HepG2 (cell line): ENCODE data around the gene SLCO3A1. TPM values are rescaled to one million over a fixed set of nuclear protein-coding genes. Genes with fewer than 3 reads are reported as not detected.

Experiments used
- ATF2 ChIP-seq: sonication (generic); formaldehyde crosslinking; IDR thresholded peaks from 2 replicates; pipeline ENCODE4 v1.4.0; 2020; ENCODE audit warnings: missing genetic modification reagents
- CREBL2 ChIP-seq: sonication (generic); formaldehyde crosslinking; IDR thresholded peaks from 2 replicates; pipeline ENCODE4 v1.8.1; 2023; ENCODE audit warnings: missing genetic modification reagents, mild to moderate bottlenecking, borderline replicate concordance
- E2F2 ChIP-seq: sonication (generic); formaldehyde crosslinking; IDR thresholded peaks from 2 replicates; pipeline ENCODE4 v1.4.0; 2020; ENCODE audit warnings: missing genetic modification reagents, borderline replicate concordance
- GABPB1 ChIP-seq: IDR thresholded peaks from 2 replicates; pipeline ENCODE4 v1.6.1; 2016; ENCODE audit warnings: mild to moderate bottlenecking, missing genetic modification reagents, moderate library complexity, missing compliant biosample characterization
- GZF1 ChIP-seq: sonication (generic); formaldehyde crosslinking; IDR thresholded peaks from 2 replicates; pipeline ENCODE4 v1.5.1; 2020; ENCODE audit warnings: mild to moderate bottlenecking, missing genetic modification reagents
- HES4 ChIP-seq: sonication (generic); formaldehyde crosslinking; IDR thresholded peaks from 2 replicates; pipeline ENCODE4 v1.9.0; 2021; ENCODE audit warnings: mild to moderate bottlenecking, missing genetic modification reagents, borderline replicate concordance
- HOXA5 ChIP-seq: sonication (generic); formaldehyde crosslinking; IDR thresholded peaks from 2 replicates; pipeline ENCODE4 v1.4.0; 2020; ENCODE audit warnings: missing genetic modification reagents
- MTF1 ChIP-seq: sonication (generic); formaldehyde crosslinking; IDR thresholded peaks from 2 replicates; pipeline ENCODE4 v1.5.0; 2020; ENCODE audit warnings: missing genetic modification reagents
- PHF5A ChIP-seq: IDR thresholded peaks from one replicate; pipeline ENCODE4 v1.6.1; 2018; ENCODE audit warnings: low read depth, missing genetic modification reagents; ENCODE audit not compliant: unreplicated experiment
- RAD51 ChIP-seq: fragments of 450-650 bp; IDR thresholded peaks from 2 replicates; pipeline ENCODE4 v1.6.1; 2016; ENCODE audit warnings: borderline replicate concordance
- RBM39 ChIP-seq: fragments of 200-400 bp; formaldehyde crosslinking; IDR thresholded peaks from one replicate; pipeline ENCODE4 v1.6.1; 2018; ENCODE audit warnings: antibody characterized with exemption, mild to moderate bottlenecking, low read depth, low read length; ENCODE audit not compliant: poor library complexity, severe bottlenecking
- SMYD3 ChIP-seq: sonication (generic); formaldehyde crosslinking; IDR thresholded peaks from 2 replicates; pipeline ENCODE4 v1.8.1; 2023; ENCODE audit warnings: mild to moderate bottlenecking, missing genetic modification reagents
- SOX5 ChIP-seq: IDR thresholded peaks from 2 replicates; pipeline ENCODE4 v1.6.1; 2016; ENCODE audit warnings: borderline replicate concordance
- ZBTB14 ChIP-seq: sonication (generic); formaldehyde crosslinking; IDR thresholded peaks from 2 replicates; pipeline ENCODE4 v1.4.0; 2020; ENCODE audit warnings: missing genetic modification reagents
- ZBTB4 ChIP-seq: sonication (generic); formaldehyde crosslinking; IDR thresholded peaks from 2 replicates; pipeline ENCODE4 v1.4.0; 2020; ENCODE audit warnings: missing genetic modification reagents, mild to moderate bottlenecking, borderline replicate concordance
- ZFP62 ChIP-seq: sonication (generic); formaldehyde crosslinking; IDR thresholded peaks from 2 replicates; pipeline ENCODE4 v1.4.0; 2020; ENCODE audit warnings: missing genetic modification reagents
- ZNF20 ChIP-seq: sonication (generic); formaldehyde crosslinking; IDR thresholded peaks from 2 replicates; pipeline ENCODE4 v1.4.0; 2020; ENCODE audit warnings: mild to moderate bottlenecking, moderate library complexity, missing genetic modification reagents
- ZNF33B ChIP-seq: sonication (generic); formaldehyde crosslinking; IDR thresholded peaks from 2 replicates; pipeline ENCODE4 v1.5.1; 2020; ENCODE audit warnings: mild to moderate bottlenecking, missing genetic modification reagents
- ZNF543 ChIP-seq: sonication (generic); formaldehyde crosslinking; IDR thresholded peaks from 2 replicates; pipeline ENCODE4 v1.4.0; 2020; ENCODE audit warnings: mild to moderate bottlenecking, missing genetic modification reagents
- ZNF790 ChIP-seq: sonication (generic); formaldehyde crosslinking; IDR thresholded peaks from 2 replicates; pipeline ENCODE4 v1.8.0; 2022; ENCODE audit warnings: missing genetic modification reagents, mild to moderate bottlenecking, borderline replicate concordance
- ZSCAN31 ChIP-seq: sonication (generic); formaldehyde crosslinking; IDR thresholded peaks from 2 replicates; pipeline ENCODE4 v1.5.0; 2020; ENCODE audit warnings: low read depth, mild to moderate bottlenecking, missing genetic modification reagents
- ZUFSP ChIP-seq: sonication (generic); formaldehyde crosslinking; IDR thresholded peaks from 2 replicates; pipeline ENCODE4 v1.9.0; 2021; ENCODE audit warnings: missing genetic modification reagents, mild to moderate bottlenecking, borderline replicate concordance
- polyA plus RNA-seq, 8 experiments: library from polyadenylated mRNA; depleted of rRNA in 3 of 8; stranded (reverse) in 7 of 8; unstranded in 1 of 8; fragments of >200 nt; fragmentation: Illumina TruSeq in 4 of 8; extraction: Trizol in 4 of 8; gene quantifications; 2 replicates each; pipeline versions ENCODE4 v1.2.1 to v1.2.3, GENCODE V29; 2011 to 2016; ENCODE audit warnings: low read depth in 4 of 8, missing spikeins in 1 of 8, mixed read lengths in 1 of 8; ENCODE audit not compliant: insufficient read depth in 1 of 8
- total RNA-seq, 5 experiments: library from RNA; depleted of rRNA; stranded (reverse); fragments of >200 nt; fragmentation: Illumina TruSeq; extraction: Trizol; gene quantifications; 2 replicates each; pipeline ENCODE4 v1.2.3, GENCODE V29; 2016; ENCODE audit warnings: low read depth in 1 of 5

SLCO3A1 gene
- total and polyA plus RNA-seq, 2 of the 13 experiments (the other 11 are each of a cell fraction or from before 2014, with no cell fraction given), result 0.02 TPM; not detected in 1

GRCh38 chr15:92170897-92171296 lies 317.4 kb downstream of the SLCO3A1 start (continued):
- TF ChIP-seq ZNF543 (CRISPR knock-in tag), result no peak
- TF ChIP-seq PHF5A (CRISPR knock-in tag), result no peak
- TF ChIP-seq RAD51, result no peak
- TF ChIP-seq ZSCAN31 (CRISPR knock-in tag), result no peak
- TF ChIP-seq ZUFSP (CRISPR knock-in tag), result no peak
- no peak for TF ChIP-seq GABPB1
- no peak for TF ChIP-seq MTF1 (CRISPR knock-in tag)
- no peak for TF ChIP-seq ZNF20 (CRISPR knock-in tag)
- TF ChIP-seq ATF2 (CRISPR knock-in tag), result 0 out of 2 replicates have a peak, but pooled peaks have one; percentile 19
- TF ChIP-seq E2F2, result no peak
- no peak for TF ChIP-seq ZBTB4 (CRISPR knock-in tag)
- no peak for TF ChIP-seq ZNF33B (CRISPR knock-in tag)
- TF ChIP-seq ZBTB14 (CRISPR knock-in tag), result no peak
- no peak for TF ChIP-seq RBM39
- TF ChIP-seq SOX5 (CRISPR knock-in tag), result peak; percentile 78; the same call in 1 of the 2 replicates
- TF ChIP-seq ZNF790 (CRISPR knock-in tag), result no peak
- no peak for TF ChIP-seq ZFP62 (CRISPR knock-in tag)
- TF ChIP-seq GZF1 (CRISPR knock-in tag), result no peak
- no peak for TF ChIP-seq CREBL2 (CRISPR knock-in tag)
- TF ChIP-seq SMYD3 (CRISPR knock-in tag), result no peak
- TF ChIP-seq HES4 (CRISPR knock-in tag), result no peak
- TF ChIP-seq HOXA5 (CRISPR knock-in tag), result no peak
